GM21737 (cell line): ENCODE data around the gene CBX8.
A peak's percentile ranks its signal among the peaks of the same experiment; 100 is the strongest.

ENCODE experiments used
- ATAC-seq: cut with Tn5 transposase; IDR thresholded peaks from one replicate; pipeline ENCODE4 v1.9.1; 2021; ENCODE audit warnings: mild to moderate bottlenecking, moderate library complexity; ENCODE audit not compliant: unreplicated experiment

Gene CBX8

GRCh38 chr17:79808763-79809529 is 12.1 kb upstream of the CBX8 start:
- ATAC-seq, result no peak

- no peak for ATAC-seq
Observed at GRCh38 chr17:79806863-79807720, 10.2 kb upstream of the CBX8 start.

- no peak for ATAC-seq
Observed at GRCh38 chr17:79806446-79806760, 9.5 kb upstream of the CBX8 start.

- ATAC-seq, result no peak
Observed at GRCh38 chr17:79804856-79805696, 8.2 kb upstream of the CBX8 start.

DNA sequence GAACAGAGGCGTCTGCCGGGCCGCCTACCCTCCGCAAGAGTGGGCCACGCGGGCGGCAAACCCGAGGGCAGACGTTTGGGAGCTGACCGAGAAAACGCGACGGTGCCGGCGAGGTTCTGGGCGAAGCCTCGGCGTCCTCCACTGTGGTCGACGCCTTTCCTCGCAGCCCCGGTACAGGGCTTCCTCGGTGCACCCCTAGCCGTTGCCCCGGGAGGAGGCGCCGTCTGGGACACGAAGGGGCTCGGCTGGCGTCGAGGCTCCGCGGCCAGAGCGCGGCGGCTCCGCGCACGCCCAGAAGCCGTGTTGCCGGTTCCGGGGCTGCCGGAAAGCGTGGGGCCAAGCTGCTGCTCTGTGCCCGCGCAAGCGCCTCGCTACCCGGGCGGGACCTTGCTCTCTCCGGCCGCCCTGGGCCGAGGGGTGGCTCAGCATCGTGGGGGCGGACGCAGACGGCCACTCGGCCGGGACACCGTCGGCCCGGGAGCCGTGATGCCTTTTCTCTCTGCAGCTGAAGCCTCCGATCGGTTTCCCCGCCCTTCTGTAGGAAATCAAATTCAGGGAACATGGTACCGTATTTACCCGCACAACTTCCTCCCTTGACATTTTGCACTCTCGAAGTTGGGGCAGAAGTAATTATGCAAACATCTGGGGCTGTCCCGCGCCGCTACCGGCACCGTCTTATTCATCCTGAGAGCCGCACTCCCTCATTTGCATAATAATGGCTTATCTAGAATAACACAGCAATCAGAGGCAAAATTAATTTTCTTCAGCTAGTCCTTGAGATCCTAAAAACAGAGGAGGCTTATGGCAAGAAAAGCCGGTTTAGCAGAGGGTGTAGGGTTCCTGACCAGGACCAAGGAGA is 7.3 kb upstream of the CBX8 start:
- peak; percentile 64 for ATAC-seq

- no peak for ATAC-seq
Observed at GRCh38 chr17:79803421-79803996, 6.6 kb upstream of the CBX8 start.

DNA sequence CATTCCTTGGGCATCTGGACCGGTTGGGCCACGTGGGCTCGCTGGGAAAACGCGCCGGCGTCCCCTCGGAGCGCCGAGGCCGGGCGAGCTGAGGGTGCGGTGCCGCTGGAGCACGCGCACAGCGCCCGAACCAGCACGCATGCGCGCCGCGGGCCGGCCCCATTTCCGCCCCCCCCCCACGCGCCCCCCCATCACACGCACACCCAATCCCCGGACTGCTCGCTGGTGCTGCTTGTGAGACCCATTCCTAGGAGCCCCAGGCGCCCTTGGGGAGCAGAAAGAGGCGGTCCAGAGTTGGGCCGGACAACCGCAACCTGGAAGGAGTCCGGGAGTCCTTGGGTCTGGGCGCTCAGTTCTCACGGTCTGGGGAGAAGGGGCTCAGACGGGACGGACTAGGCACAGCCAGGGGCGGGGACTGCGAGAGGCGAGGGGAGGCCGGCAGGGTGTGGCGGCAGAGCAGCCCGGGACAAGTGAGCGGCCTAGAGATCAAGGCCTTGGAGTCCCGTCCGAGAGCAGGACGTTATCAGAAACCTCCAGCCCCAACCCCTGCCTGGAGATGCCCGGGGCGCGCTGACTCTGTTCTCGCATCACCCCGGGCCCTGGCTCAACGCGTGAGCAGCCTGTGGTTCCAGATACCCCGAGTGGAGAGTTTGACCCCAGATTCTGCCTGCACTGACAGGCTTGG is 6.0 kb upstream of the CBX8 start:
- ATAC-seq, result no peak

DNA sequence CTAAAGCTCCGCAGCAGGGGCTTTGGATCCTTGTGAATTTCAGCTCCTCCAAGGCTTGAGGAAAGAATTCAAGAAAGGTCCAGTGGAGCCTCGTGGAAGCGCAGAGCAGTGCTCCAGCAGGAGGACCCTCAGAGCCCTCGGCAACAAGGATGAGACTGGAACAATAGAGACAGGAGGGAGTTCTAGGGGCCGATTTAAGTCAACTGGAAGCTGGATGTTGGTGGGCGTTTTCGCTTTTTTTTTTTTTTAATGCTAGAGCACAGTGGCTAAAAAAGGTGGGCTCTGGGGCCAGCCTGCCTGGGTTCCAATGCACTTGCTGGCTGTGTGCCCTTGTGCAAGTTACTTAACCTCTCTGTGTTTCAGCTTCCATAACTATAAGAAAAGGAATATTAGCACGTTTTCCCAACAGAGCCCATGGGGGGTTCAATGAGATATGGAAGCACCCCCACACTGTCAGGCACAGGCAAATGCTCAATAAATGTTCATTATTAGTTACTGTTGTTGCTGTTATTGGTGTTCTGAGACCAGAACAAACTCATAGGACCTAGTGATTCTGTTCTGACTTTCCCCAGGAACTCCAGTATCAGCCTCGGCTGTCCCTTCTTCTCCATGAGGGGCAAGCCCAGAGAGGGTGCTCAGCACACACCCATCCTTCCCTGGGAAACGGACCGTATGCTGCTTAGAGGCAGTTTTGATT is 5.3 kb upstream of the CBX8 start:
- no peak for ATAC-seq

GRCh38 chr17:79801156-79802038 is 4.5 kb upstream of the CBX8 start:
- no peak for ATAC-seq

- ATAC-seq, result no peak
Observed at GRCh38 chr17:79800325-79801155, 3.7 kb upstream of the CBX8 start.

DNA sequence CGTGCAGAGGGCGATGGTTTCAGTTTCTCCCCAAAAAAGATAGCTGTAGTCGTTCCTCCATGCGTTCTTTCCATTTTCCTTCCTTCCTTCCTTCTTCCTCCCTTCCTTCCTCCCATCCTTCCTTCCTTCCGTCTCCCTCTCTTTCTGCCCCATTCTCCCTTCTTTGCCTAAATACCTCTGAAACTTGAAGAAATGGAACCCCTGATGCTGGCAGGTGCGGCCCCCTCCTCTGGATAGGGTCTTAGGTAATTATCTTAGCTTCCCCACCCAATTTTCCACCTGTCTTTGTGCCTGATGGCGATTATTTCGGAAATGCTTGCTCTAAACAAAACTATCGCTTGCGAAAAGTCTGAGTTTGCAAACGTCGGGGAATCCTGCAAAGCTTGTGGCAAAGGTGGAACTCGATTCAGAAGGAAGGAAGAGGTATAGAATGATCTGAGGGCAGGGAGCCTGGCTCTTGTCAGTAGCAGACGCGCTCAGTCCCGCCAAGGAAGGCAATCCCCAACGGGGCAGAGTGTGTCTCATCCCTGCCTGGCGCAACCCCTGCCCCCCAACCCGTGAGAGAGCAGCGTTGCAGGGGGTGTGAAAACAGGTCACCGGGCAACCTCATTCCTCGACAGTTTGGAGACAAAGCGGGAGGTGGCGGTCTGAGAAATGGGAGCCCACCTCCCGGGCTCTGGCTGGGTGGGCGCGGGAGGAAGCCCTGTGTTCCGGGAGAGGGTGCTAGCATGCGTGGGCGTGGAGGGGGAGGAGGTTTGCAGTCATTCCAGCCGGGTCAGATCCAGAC is 2.9 kb upstream of the CBX8 start:
- ATAC-seq, result no peak

GRCh38 chr17:79799174-79799537 is 2.3 kb upstream of the CBX8 start:
- ATAC-seq, result no peak

DNA sequence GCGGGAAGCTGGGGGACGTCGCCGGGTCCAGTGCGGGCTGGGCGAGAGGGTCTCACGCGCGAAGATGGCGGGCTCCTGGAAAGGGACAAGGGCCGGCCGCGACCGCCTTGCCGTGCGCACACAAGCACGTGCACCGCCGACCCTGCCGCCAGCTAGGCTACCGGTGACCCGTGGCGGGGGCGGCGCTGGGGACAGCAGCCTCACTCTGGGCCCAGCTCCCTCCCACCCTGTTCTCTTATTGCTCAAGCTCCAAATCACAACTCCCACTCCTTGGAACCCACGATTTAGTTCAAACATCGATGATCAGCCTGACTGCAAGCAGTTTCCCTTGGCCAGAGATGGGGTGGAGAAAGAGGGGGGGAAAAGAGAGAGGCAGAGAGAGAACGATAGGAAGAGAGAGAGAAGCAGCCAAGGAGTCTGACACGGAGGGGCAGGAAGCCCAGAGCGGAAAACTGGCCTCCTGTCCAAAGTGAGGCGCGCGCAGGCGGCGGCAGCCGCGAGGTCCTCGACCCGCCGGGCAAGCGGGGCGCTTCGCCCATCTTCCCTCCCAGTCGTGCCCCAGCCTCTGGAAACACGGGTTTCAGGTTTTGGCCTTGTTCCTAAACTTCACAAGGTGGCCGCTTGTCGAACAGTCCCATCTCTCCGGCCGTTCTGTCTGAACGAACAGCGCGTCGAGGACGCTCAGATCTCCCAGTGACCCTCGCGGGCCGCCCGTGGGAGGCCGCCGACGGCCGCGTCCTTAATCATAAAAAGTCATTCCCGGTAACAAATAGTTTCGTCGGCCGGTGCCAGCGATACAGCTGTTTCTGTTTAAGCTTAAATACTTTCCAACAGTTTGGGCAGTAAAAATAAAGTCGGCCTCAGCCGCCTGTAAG is 1.7 kb upstream of the CBX8 start:
- no peak for ATAC-seq

DNA sequence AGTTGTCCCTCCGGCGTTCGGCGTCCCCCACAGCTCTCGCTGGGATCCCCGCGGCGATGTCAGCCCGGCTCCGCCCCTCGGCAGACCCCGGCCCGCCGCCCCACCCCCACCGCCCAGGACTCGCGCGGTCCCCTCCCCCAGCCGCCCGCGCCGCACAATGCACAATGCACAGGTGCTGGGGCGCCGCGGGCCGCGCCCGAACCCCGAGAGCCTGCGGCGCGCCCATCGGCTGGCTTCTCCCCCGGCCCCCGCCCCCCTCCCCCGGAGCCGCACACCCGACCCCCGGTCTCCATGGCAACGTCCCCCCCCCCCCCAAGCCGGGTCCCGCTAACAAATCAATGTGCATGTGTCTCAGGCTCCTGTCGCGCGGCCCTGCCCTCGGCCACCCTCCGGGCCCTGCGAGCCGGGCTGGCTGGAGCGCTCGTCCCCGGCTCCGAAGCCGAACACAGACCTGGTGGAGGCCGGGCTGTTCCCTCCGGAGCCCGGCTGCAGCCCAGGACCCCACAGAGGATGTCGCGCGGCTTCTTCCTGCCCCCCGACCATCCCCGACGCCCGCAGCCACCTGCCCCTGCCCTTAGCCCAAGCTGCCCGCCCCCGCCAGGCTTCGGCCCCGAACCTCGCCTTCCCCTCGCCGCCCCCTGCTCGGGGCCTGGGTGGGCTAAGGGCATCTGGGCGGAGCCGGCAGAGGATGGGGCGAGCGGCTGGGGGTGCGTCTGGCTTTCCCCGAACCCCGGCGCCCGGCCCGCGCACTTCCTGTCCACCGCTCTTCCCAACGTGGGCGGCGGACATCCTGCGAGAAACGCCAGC is 818 bp upstream of the CBX8 start:
- no peak for ATAC-seq

GRCh38 chr17:79796444-79796762 is 474 bp downstream of the CBX8 start:
- no peak for ATAC-seq
